ENCODE results near the gene PJA2. TPM values are rescaled to one million over a fixed set of nuclear protein-coding genes. Genes with fewer than 3 reads are reported as not detected.

Gene PJA2
- total RNA-seq, 1 experiment from 2014 or later = 51.5 TPM

- Mint-ChIP-seq H3K36me3 (no peaks in the 10 kb centered on the region), H3K4me1 (no peaks in the 10 kb centered on the region), H3K27me3 (ENCODE audit: low read depth) (no peaks in the 10 kb centered on the region), H3K9me3 (no peaks in the 10 kb centered on the region), H3K27ac (no peak overlapping the region), H3K4me3 (no peak overlapping the region)
- ChIA-PET POLR2A (no interaction called here), CTCF (no interaction called here)
- ATAC-seq (no peak), DNase-seq (ENCODE audit: low spot score) (no peak)
- TF ChIP-seq NR1H2 (CRISPR knock-in tag; IDR thresholded peaks at IDR 0.05) (no peak), HMGA2 (CRISPR knock-in tag; IDR thresholded peaks at IDR 0.05) (no peak), PRRX2 (CRISPR knock-in tag; IDR thresholded peaks at IDR 0.05) (no peak), SMAD3 (CRISPR knock-in tag; IDR thresholded peaks at IDR 0.05; ENCODE audit: borderline replicate concordance) (no peak), CTCF (IDR thresholded peaks at IDR 0.05) (no peak), ZNF396 (CRISPR knock-in tag; IDR thresholded peaks at IDR 0.05; ENCODE audit: borderline replicate concordance) (no peak), ZNF317 (CRISPR knock-in tag; IDR thresholded peaks at IDR 0.05; ENCODE audit: borderline replicate concordance, low read depth) (no peak), ZNF219 (CRISPR knock-in tag; IDR thresholded peaks at IDR 0.05; ENCODE audit: borderline replicate concordance) (no peak), GTF2I (CRISPR knock-in tag; conservative IDR thresholded peaks at IDR 0.05) (no peak), OVOL2 (CRISPR knock-in tag; IDR thresholded peaks at IDR 0.05; ENCODE audit: borderline replicate concordance) (no peak)
Measured at GRCh38 chr5:109315245-109315644, 94.5 kb downstream of the PJA2 start.

GRCh38 chr5:109313127-109313526 is 96.6 kb downstream of the PJA2 start:
- CTCF ChIA-PET = no interaction called here
- DNase-seq (ENCODE audit: low spot score) (no peak), ATAC-seq (no peak)
- Mint-ChIP-seq H3K9me3 (no peaks in the 10 kb centered on the region), H3K4me3 (no peak overlapping the region), H3K27ac (no peak overlapping the region), H3K4me1 (peaks cover 5% of the 10 kb centered on the region), H3K27me3 (ENCODE audit: low read depth) (no peaks in the 10 kb centered on the region), H3K36me3 (no peaks in the 10 kb centered on the region)
- POLR2A ChIA-PET = no interaction called here
- TF ChIP-seq IRF1 (CRISPR knock-in tag; IDR thresholded peaks at IDR 0.05) (no peak), ZNF138 (CRISPR knock-in tag; conservative IDR thresholded peaks at IDR 0.05) (no peak), HMGXB4 (CRISPR knock-in tag; IDR thresholded peaks at IDR 0.05) (no peak), TP53 (CRISPR knock-in tag; IDR thresholded peaks at IDR 0.05) (no peak), ATF1 (CRISPR knock-in tag; IDR thresholded peaks at IDR 0.05) (no peak), MXD4 (CRISPR knock-in tag; IDR thresholded peaks at IDR 0.05; ENCODE audit: borderline replicate concordance) (no peak), ZNF512 (CRISPR knock-in tag; IDR thresholded peaks at IDR 0.05; ENCODE audit: borderline replicate concordance) (no peak), EMX1 (CRISPR knock-in tag; IDR thresholded peaks at IDR 0.05) (no peak), SP1 (CRISPR knock-in tag; conservative IDR thresholded peaks at IDR 0.05) (no peak), SMAD4 (CRISPR knock-in tag; IDR thresholded peaks at IDR 0.05) (no peak), AR (CRISPR knock-in tag; IDR thresholded peaks at IDR 0.05) (no peak), USF2 (CRISPR knock-in tag; IDR thresholded peaks at IDR 0.05) (no peak), ZNF219 (CRISPR knock-in tag; IDR thresholded peaks at IDR 0.05; ENCODE audit: borderline replicate concordance) (no peak), SOX15 (CRISPR knock-in tag; IDR thresholded peaks at IDR 0.05) (no peak), ZNF281 (CRISPR knock-in tag; IDR thresholded peaks at IDR 0.05) (no peak)
